DOHH2 (cell line): ENCODE results near the gene FGD4.

Experiments
- H3F3A ChIP-seq: fragments of 200-600 bp; sonication (generic), shearing (Covaris generic); 2 replicates; pipeline ENCODE4 v1.6.0; 2016; ENCODE audit warnings: antibody characterized with exemption, mild to moderate bottlenecking; ENCODE audit not compliant: control insufficient read depth, insufficient read depth
- H3K27ac ChIP-seq: fragments of 200-600 bp; sonication (generic); 2 replicates; pipeline ENCODE4 v1.5.1; 2014; ENCODE audit warnings: low read depth, mild to moderate bottlenecking, low read length, moderate library complexity
- H3K27me3 ChIP-seq: fragments of 200-600 bp; sonication (generic); 2 replicates; pipeline ENCODE4 v1.6.1; 2014; ENCODE audit warnings: mild to moderate bottlenecking, low read length, mixed read lengths; ENCODE audit not compliant: control insufficient read depth
- H3K36me3 ChIP-seq: fragments of 200-600 bp; sonication (generic); 2 replicates; pipeline ENCODE4 v1.6.1; 2014; ENCODE audit warnings: mild to moderate bottlenecking, low read length, moderate library complexity, mixed read lengths; ENCODE audit not compliant: control insufficient read depth
- H3K4me1 ChIP-seq: fragments of 200-600 bp; sonication (generic); 2 replicates; pipeline ENCODE4 v1.6.1; 2014; ENCODE audit warnings: mild to moderate bottlenecking, low read length, mixed read lengths; ENCODE audit not compliant: control insufficient read depth
- H3K4me2 ChIP-seq: fragments of 200-600 bp; sonication (generic); 2 replicates; pipeline ENCODE4 v1.6.0; 2014; ENCODE audit warnings: mild to moderate bottlenecking, low read length, moderate library complexity
- H3K4me3 ChIP-seq: fragments of 200-600 bp; sonication (generic); 2 replicates; pipeline ENCODE4 v1.5.1; 2014; ENCODE audit warnings: mild to moderate bottlenecking, low read length, mixed read lengths
- H3K79me2 ChIP-seq: fragments of 200-600 bp; sonication (generic); 2 replicates; pipeline ENCODE4 v1.6.1; 2014; ENCODE audit warnings: mild to moderate bottlenecking, low read length, mixed read lengths; ENCODE audit not compliant: control insufficient read depth
- H3K9me2 ChIP-seq: fragments of 200-600 bp; sonication (generic); replicated peaks from 2 replicates; pipeline ENCODE4 v1.6.1; 2014; ENCODE audit warnings: mild to moderate bottlenecking, low read length, mixed read lengths; ENCODE audit not compliant: control insufficient read depth
- H3K9me3 ChIP-seq: fragments of 200-600 bp; sonication (generic); 2 replicates; pipeline ENCODE4 v1.6.1; 2014; ENCODE audit warnings: antibody characterized with exemption, low read length, mixed read lengths; ENCODE audit not compliant: control insufficient read depth, insufficient read depth
- H4K20me1 ChIP-seq: fragments of 200-600 bp; sonication (generic); 2 replicates; pipeline ENCODE4 v1.6.0; 2014; ENCODE audit warnings: low read depth, mild to moderate bottlenecking, antibody characterized with exemption, low read length, moderate library complexity; ENCODE audit not compliant: control insufficient read depth, insufficient read depth
- CTCF ChIP-seq: fragments of 200-600 bp; sonication (generic); IDR thresholded peaks from one replicate; pipeline ENCODE4 v1.5.1; 2014; ENCODE audit warnings: antibody characterized with exemption, mild to moderate bottlenecking, low read depth, low read length; ENCODE audit not compliant: poor library complexity, severe bottlenecking
- EZH2phosphoT487 ChIP-seq: fragments of 200-600 bp; sonication (generic); IDR thresholded peaks from 2 replicates; pipeline ENCODE4 v1.6.1; 2017; ENCODE audit warnings: borderline replicate concordance, mild to moderate bottlenecking, antibody characterized with exemption, low read length, moderate library complexity, mixed read lengths

Gene FGD4

GRCh38 chr12:32600681-32601080, 201.3 kb downstream of the FGD4 start:
- Histone ChIP-seq H3K27ac (no peak overlapping the region), H3K4me1 (no peaks in the 10 kb centered on the region), H3K36me3 (peaks cover 21% of the 10 kb centered on the region), H3F3A (no peaks in the 10 kb centered on the region; the same call in 1 of the 2 replicates), H3K4me2 (no peak overlapping the region), H3K9me2 (no peaks in the 10 kb centered on the region), H3K9me3 (no peaks in the 10 kb centered on the region), H3K79me2 (no peaks in the 10 kb centered on the region), H3K4me3 (no peak overlapping the region), H4K20me1 (no peaks in the 10 kb centered on the region), H3K27me3 (no peaks in the 10 kb centered on the region)
- TF ChIP-seq EZH2phosphoT487: no peak
- TF ChIP-seq CTCF: no peak

GRCh38 chr12:32603071-32603470, 203.7 kb downstream of the FGD4 start:
- no peak overlapping the region for H3K27ac ChIP-seq
- H3K4me2 ChIP-seq: no peak overlapping the region
- no peaks in the 10 kb centered on the region for H3K27me3 ChIP-seq
- peaks cover 34% of the 10 kb centered on the region for H3K36me3 ChIP-seq
- no peaks in the 10 kb centered on the region; the same call in 1 of the 2 replicates for H3F3A ChIP-seq
- no peaks in the 10 kb centered on the region for H3K79me2 ChIP-seq
- H3K9me3 ChIP-seq: no peaks in the 10 kb centered on the region
- H3K4me3 ChIP-seq: no peak overlapping the region
- peaks cover 5% of the 10 kb centered on the region for H3K4me1 ChIP-seq
- TF ChIP-seq EZH2phosphoT487 (no peak), CTCF (no peak)
- H4K20me1 ChIP-seq: no peaks in the 10 kb centered on the region
- no peaks in the 10 kb centered on the region for H3K9me2 ChIP-seq

- no peaks in the 10 kb centered on the region; the same call in 1 of the 2 replicates for H3F3A ChIP-seq
- H3K36me3 ChIP-seq: peaks cover 34% of the 10 kb centered on the region
- no peaks in the 10 kb centered on the region for H3K79me2 ChIP-seq
- TF ChIP-seq EZH2phosphoT487 (no peak), CTCF (no peak)
- H3K9me3 ChIP-seq: no peaks in the 10 kb centered on the region
- no peak overlapping the region for H3K4me2 ChIP-seq
- H3K27ac ChIP-seq: no peak overlapping the region
- H3K9me2 ChIP-seq: no peaks in the 10 kb centered on the region
- H3K27me3 ChIP-seq: no peaks in the 10 kb centered on the region
- H3K4me1 ChIP-seq: peaks cover 9% of the 10 kb centered on the region
- no peak overlapping the region for H3K4me3 ChIP-seq
- H4K20me1 ChIP-seq: no peaks in the 10 kb centered on the region
These were observed 204.5 kb downstream of the FGD4 start for GRCh38 chr12:32603858-32604257.
